B cell (primary cell): ENCODE data around the gene EGFR.

Experiments used
- EZH2 ChIP-seq: IDR thresholded peaks from 2 replicates; pipeline ENCODE4 v1.6.1; 2012; ENCODE audit warnings: borderline replicate concordance, low read depth, mild to moderate bottlenecking, moderate library complexity, low read length; ENCODE audit not compliant: insufficient read depth, poor library complexity, severe bottlenecking
- TF ChIP-seq, protein P1 (sequence below): fragments of 200-600 bp; IDR thresholded peaks from one replicate; pipeline ENCODE4 v1.8.0; 2022; ENCODE audit warnings: antibody characterized with exemption, mild to moderate bottlenecking

DNA sequence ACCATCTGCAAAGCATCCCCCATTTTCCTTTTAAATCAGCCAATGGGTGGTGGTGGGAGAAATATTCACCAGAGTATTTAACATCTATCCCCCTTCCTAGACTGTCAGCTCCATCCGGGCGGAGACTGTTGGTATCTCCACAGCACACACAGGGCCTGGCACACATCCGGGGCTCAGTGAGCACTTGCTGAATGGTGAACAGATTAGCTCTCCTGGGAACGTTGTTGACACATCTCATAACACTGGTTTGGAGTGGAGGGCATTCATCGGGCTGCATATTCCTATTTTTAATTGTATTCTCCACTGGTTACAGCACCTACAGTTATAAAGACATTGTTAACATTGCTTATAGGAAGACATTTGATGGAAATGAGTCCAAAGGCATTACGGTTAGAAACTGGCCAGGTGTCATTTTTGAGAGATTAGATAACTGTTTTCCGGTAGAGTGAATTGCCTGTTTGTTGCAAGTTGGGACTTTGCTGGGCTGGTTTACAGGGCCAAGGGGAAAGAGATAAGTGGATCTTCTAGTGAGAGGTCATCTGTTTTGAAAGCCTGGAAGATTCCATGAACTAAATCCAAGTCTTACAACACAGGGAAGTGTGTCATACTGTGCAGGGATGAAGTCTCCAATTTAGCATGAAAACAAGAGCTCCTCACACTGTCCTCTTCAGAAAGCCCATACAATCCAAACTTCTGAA, 101.8 kb downstream of the EGFR start:
- TF ChIP-seq, protein P1, sequence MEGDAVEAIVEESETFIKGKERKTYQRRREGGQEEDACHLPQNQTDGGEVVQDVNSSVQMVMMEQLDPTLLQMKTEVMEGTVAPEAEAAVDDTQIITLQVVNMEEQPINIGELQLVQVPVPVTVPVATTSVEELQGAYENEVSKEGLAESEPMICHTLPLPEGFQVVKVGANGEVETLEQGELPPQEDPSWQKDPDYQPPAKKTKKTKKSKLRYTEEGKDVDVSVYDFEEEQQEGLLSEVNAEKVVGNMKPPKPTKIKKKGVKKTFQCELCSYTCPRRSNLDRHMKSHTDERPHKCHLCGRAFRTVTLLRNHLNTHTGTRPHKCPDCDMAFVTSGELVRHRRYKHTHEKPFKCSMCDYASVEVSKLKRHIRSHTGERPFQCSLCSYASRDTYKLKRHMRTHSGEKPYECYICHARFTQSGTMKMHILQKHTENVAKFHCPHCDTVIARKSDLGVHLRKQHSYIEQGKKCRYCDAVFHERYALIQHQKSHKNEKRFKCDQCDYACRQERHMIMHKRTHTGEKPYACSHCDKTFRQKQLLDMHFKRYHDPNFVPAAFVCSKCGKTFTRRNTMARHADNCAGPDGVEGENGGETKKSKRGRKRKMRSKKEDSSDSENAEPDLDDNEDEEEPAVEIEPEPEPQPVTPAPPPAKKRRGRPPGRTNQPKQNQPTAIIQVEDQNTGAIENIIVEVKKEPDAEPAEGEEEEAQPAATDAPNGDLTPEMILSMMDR, result no peak
- TF ChIP-seq EZH2, result no peak
